Inflammatory macrophage treated with lipopolysaccharide for 4 hours (primary cell): ENCODE results near the gene LPCAT1.
"Not testable (repeated sequence)": the region's sequence is repeated elsewhere in the genome, so short reads cannot be mapped to it uniquely, and the experiment has no call there.

ENCODE experiments used
- DNase-seq: peaks from one replicate; pipeline ENCODE4 v3.0.0-alpha.2; 2020

LPCAT1 gene

GRCh38 chr5:1507961-1508658 is 15.7 kb downstream of the LPCAT1 start:
- no peak for DNase-seq

GRCh38 chr5:1507457-1507856 is 16.3 kb downstream of the LPCAT1 start:
- DNase-seq, result no peak

DNA sequence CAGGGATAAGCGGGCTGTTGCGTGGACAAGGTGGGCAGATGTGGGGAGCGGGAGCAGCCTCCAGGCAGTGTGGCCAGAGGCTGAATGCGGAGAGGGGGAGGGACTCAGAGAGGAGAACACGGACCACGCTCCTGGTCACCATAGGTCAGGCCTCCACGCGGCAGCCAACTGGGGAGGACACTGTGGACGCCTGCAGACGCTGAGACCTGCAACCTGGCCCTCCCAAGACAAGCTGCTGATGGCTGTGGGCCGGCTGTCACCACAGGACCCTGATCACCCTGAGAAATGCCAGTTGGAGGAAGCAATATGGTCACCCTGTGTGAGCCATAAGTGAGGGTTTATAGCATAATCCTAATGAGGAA is 16.8 kb downstream of the LPCAT1 start:
- no peak for DNase-seq

DNA sequence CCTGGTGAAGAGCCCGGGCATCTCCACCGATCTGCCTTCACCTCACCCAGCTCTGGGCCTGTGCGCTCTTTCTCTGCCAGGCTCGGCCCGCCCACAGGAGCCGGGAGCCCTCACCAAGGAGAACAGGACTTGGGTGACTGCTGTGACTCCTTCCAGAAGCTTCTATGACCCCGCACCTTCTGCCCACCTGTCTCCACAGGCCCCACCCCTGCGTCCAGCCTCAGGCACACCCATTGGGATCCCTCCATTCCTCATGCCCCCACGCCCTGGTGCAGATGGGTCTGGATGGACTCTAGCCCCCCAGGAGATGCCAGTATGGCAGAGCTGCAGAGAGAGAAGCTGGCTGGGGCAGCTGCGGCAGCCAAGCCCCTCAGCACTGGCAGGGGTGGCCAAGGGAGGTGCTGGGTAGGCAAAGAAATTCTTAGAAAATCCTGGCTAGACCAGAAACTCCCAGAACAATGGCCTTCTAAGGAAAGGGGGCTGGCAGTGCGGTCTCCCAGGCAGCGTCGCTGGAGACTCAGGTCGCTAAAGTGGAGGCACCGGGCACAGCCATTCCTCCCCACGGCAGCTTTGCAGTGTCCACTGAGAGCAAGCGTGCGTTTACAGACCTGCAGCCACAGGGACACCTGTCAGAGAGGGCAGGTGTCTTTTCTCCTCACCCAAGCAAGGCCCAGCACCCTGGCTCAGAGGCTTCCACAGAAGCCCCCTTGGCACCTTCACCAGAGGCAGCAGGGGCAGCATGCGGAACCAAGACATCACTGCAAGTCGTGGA is 17.3 kb downstream of the LPCAT1 start:
- DNase-seq, result no peak

GRCh38 chr5:1505506-1506241 is 18.1 kb downstream of the LPCAT1 start:
- no peak for DNase-seq

- not testable (repeated sequence) for DNase-seq
Measured at GRCh38 chr5:1505089-1505488, 18.7 kb downstream of the LPCAT1 start.

DNA sequence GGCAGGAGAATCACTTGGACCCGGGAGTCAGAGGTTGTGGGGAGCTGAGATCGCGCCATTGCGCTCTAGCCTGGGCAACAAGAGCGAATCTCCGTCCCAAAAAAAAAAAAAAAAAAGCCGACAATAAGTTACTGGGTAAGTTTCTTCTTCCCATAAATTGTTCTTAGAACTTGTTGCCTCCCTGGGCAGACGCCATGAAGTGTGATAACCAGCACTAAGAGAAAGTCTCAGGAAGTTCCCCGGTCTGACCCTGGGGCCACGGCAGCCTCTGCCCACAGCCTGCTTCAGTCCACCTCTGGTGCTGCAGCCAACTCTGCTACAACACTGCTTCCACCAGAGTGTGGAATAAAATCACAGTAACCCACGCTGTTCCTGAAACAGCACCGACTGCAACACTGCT is 19.1 kb downstream of the LPCAT1 start:
- DNase-seq, result peak; percentile 24

DNA sequence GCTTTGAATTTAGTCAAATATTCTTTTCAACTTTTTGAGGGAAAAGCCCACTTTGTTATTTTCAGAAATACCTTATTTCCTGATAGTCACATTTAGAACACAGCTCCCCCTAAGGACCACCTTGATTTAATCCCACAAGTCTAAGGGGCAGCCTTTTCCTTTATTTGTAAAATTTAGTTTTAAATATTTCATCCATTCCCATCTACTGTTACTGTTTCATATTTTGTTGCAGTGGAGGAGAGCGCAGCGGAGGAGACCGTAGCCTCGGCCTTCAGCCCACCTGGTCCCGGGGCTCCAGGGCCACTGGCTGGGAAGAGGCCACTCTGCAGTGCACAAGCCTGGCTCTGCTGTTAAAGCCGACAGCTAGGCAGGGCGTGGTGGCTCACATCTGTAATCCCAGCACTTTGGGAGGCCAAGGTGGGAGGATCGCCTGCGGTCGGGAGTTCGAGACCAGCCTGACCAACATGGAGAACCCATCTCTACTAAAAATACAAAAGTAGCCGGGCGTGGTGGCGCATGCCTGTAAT is 19.6 kb downstream of the LPCAT1 start:
- DNase-seq, result no peak

GRCh38 chr5:1503241-1504068 is 20.3 kb downstream of the LPCAT1 start:
- peak; percentile 92 for DNase-seq

DNA sequence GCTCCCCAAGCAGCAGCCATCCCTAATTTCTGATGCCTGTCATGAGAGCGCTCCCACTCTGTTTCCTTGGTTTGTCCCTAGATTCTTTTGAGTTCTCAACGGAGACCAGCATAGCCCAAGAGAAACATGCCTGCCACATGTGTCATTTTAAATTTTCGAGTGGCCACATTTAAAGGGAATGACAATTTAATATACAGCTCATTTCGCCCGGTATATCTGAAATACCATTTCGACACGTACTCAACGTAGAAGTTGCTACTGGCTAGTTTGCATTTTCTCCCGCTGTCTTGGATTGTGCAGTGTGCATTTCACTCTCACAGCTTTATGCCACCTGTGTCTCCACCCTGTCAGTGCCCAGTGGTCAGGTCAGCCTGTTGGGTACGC is 21.0 kb downstream of the LPCAT1 start:
- DNase-seq, result no peak

GRCh38 chr5:1502046-1502736 is 21.6 kb downstream of the LPCAT1 start:
- peak; percentile 92 for DNase-seq

DNA sequence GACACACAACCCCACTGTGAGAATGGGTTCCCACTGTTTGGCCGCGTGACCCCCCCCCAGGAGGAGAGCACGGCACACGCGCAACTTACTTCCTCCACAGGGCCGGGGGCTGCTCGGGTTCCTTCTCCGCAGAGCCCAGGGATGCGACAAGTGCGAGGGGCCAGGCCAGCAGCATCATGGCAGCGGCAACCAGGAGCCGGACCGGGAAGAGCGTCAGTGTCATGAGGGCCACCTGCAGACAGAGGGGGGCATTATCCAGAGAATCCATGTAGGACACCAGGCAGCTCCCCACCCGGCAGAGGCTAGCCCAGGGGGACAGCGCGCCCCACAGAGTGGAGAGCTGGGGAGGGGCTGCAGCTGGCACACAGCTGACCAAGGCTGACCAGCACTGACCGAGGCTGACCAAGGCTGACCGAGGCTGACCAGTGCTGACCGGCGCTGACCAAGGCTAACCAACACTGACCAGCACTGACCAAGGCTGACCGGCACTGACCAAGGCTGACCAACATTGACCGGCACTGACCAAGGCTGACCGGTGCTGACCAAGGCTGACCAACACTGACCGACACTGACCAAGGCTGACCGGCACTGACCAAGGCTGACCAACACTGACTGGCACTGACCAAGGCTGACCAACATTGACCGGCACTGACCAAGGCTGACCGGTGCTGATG is 22.3 kb downstream of the LPCAT1 start:
- no peak for DNase-seq

DNA sequence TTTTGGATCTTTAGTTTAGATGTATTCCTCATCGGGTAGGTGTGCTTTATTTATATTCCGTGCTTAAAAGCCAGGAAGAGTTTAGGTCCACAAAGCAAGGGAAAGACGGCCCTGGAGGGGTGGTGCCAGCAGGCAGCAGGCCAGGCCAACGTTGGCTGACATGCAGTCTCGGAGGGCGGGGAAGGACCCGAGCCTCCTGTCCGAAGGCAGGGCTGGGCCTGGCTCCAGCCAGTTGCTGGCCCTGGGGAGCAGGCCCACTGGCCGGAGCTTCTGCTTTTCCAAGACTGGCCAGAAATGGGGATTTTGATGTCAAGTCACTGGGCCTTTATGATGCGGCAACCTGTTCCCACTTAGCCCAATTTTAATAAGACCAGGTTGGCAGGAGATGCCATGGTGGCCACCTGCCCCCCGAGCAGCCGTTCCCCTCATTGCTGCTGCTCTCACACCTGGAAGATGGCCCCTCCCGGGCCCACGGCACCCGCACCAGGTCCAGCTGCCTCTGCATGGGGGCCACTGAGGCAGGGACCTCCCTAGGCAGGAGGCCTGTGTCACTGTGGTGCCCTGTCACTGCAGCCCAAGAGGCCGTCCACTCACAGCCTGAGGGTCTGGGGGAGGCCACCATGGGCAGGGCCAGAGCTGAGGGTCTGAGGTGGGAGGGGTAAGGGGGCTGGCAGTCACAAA is 23.2 kb downstream of the LPCAT1 start:
- no peak for DNase-seq

DNA sequence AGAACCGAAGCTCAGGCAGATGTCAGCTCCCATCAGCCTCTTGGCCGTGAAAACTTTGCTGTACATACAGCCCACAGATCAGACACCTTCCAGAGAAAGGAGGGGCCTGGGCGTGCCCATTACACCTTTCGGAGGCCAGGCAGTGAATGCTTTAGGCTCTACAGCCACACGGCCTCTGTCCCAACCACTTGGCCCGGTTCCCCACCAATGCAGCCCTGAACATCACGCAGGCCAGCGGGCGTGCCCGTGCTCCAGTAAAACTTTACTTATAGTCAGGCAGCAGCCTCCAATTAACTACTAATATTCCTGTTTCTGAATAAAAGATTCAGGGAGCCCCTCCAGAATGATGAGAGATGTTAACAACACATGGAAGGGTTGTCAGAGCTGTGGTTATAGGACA is 23.9 kb downstream of the LPCAT1 start:
- DNase-seq, result no peak

DNA sequence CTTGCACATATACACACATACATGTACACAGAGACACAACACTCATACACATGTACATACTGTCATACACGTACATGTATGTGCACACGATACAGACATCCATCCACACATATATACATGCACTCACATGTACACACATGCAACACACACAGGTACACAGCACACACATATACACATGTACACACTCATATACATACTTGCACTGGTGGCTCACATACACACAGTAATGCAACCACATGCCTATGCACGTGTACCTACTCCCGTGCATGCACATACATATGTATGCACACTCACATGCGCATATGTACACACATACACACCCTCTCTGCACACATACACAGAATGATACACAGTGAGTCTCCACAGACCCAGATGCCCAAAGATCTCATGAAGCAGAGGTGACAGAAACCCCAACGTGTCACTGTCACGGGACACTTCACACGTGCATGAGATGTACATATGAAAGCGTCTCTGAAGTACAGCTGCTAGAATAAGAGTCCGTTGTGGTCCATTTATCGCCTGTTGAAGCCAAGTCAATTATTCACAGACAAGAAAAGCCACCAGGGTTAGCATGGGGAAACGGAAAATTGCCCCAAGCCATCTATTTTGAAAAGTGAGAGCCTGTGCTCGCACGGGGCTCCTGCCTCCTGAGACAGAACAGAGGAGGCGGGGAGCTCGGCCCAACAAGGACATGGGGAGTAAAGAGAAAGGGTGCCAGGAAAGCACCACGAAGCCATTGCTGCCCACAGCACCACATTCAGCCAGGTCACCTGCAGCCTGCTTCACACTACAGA is 24.9 kb downstream of the LPCAT1 start:
- no peak for DNase-seq

- peak; percentile 34 for DNase-seq
Measured at GRCh38 chr5:1497795-1498622, 25.8 kb downstream of the LPCAT1 start.

- peak; percentile 49 for DNase-seq
Measured at GRCh38 chr5:1497242-1497777, 26.4 kb downstream of the LPCAT1 start.

DNA sequence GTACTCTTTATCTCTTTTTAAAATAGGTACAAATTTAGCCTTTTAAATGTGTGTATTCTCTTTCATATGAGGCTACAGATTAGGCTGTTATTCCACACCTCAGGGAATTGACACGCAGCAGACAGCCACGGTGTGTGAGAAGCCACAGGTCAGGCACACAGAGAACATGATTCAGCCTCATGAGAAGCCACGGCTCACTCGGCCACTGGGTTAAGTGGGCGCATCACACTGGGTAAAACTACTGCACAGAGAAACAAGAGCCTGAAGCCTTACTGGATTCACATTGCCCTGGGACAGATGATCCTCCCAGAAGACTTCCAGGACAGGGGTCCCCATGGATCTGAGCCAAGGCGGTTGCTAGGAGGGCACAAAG is 28.2 kb downstream of the LPCAT1 start:
- DNase-seq, result peak; percentile 25
